Measurements from ENCODE around the gene TIMELESS. TPM values are rescaled to one million over a fixed set of nuclear protein-coding genes. Genes with fewer than 3 reads are reported as not detected.
A peak's percentile ranks its signal among the peaks of the same experiment; 100 is the strongest.

Gene TIMELESS
- total and polyA plus RNA-seq, 10 donors = 9.9 to 17.7 (median 12.7) TPM

DNA sequence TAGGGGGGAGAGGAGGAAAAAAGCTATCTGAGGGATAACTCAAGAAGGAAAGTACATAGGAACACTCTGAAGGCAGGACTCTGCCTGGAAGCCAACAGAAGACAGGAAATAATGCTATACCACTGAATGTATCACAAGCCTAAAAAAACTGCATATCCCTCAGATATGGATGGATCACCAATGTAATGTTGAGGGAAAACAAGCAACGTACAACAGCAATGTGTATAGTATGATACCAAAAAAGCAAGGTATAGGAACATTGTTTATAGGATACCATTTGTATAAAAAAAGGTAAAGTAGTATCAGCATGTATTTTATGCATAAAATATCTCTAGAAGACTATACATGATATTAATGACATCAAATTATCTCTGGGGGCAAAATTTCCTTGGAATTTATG is 35.3 kb upstream of the TIMELESS start:
- no peaks in the 10 kb centered on the region for H3K36me3 ChIP-seq
- no peak overlapping the region for H3K27ac ChIP-seq
- intact Hi-C loops (cut with DNase I; ENCODE audit: low total_unique reads) = no loop called here
- whole genome bisulfite sequencing, 5 donors = 83 to 92% (median 84%) methylated on average over 1 of the region's 1 CpG
- H3K9me3 ChIP-seq = peaks cover 0 to 3% (median 0%) of the 10 kb centered on the region in 8 donors
- TF ChIP-seq POLR2AphosphoS5 (IDR thresholded peaks at IDR 0.05) (no peak), POLR2A (IDR thresholded peaks at IDR 0.05) (no peak)
- TF ChIP-seq, protein P1, sequence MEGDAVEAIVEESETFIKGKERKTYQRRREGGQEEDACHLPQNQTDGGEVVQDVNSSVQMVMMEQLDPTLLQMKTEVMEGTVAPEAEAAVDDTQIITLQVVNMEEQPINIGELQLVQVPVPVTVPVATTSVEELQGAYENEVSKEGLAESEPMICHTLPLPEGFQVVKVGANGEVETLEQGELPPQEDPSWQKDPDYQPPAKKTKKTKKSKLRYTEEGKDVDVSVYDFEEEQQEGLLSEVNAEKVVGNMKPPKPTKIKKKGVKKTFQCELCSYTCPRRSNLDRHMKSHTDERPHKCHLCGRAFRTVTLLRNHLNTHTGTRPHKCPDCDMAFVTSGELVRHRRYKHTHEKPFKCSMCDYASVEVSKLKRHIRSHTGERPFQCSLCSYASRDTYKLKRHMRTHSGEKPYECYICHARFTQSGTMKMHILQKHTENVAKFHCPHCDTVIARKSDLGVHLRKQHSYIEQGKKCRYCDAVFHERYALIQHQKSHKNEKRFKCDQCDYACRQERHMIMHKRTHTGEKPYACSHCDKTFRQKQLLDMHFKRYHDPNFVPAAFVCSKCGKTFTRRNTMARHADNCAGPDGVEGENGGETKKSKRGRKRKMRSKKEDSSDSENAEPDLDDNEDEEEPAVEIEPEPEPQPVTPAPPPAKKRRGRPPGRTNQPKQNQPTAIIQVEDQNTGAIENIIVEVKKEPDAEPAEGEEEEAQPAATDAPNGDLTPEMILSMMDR (IDR thresholded peaks at IDR 0.05 in 8 of 11, conservative IDR thresholded peaks at IDR 0.05 in 3 of 11) = no peak
- peaks cover 4 to 28% (median 18%) of the 10 kb centered on the region in 6 donors for H3K4me1 ChIP-seq
- H3K4me3 ChIP-seq = no peak overlapping the region
- peaks cover 0 to 28% (median 0%) of the 10 kb centered on the region in 7 donors for H3K27me3 ChIP-seq (replicated peaks in 1 of 7)
- no peak for DNase-seq

DNA sequence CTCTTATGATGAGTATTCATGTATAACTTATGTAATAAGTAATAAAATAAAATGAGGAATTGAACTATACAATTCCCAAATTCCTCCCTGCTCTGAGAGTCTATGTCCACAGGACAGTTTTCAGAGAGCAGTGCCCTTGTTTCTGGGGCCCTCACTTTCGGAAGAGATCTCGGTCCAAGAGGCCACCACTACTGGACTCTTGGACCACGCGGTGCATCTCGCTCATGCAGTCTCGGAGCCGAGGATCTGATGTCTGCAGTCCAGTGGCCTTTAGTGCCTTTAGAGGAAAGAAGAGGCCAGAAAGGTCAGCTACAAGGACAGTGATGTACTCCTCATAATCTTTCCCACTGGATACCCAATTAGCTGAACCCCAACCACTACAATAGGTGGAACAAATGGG is 30.4 kb upstream of the TIMELESS start:
- Histone ChIP-seq H3K27me3 (replicated peaks in 1 of 7) (no peaks in the 10 kb centered on the region), H3K36me3 (peaks cover 0 to 3% (median 0%) of the 10 kb centered on the region in 6 donors), H3K4me3 (no peak overlapping the region), H3K4me1 (peaks cover 0 to 4% (median 0%) of the 10 kb centered on the region in 6 donors), H3K27ac (no peak overlapping the region), H3K9me3 (no peaks in the 10 kb centered on the region)
- WGBS, 5 donors = 92 to 98% (median 95%) methylated on average over 7 of the region's 7 CpGs
- DNase-seq = peak; percentile 28
- intact Hi-C loops (cut with DNase I; ENCODE audit: low total_unique reads) = no loop called here
- TF ChIP-seq, protein P1 (IDR thresholded peaks at IDR 0.05 in 8 of 11, conservative IDR thresholded peaks at IDR 0.05 in 3 of 11) = no peak
- TF ChIP-seq POLR2A (IDR thresholded peaks at IDR 0.05) (no peak), POLR2AphosphoS5 (IDR thresholded peaks at IDR 0.05) (no peak)

DNA sequence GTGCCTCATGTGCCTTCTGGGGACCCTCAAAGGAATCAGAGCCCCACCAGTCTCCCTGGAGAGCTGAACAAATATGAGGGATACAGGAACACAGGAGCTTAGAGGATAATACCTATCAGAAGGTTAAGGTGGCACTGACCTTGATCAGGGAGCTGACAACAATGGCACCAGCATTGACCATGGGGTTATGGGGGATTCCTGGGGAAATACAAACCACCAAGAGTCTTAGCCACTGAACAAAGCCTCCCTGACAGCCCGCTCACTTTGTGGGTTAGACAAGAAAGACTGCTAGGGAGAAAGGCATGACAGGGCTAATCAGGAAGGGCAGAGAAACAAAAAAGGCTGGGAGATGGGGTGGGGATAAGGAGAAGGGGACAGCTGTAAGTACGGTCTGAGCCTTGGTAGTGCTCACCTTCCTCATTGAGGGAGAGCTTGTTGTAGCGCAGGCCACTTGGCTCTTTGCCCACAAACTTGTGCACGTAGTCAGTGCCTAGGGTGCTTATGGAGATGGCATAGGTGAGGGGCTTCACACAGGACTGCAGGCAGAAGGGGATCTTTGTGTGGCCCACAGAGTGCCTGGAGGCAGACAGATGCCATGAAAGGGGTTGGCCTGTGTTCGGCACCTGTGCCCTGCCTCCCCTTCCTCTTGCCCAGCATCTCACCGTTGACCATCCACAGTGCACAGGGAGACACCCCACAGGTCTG is 28.4 kb upstream of the TIMELESS start:
- H3K9me3 ChIP-seq = no peaks in the 10 kb centered on the region
- intact Hi-C loops (cut with DNase I; ENCODE audit: low total_unique reads) = no loop called here
- H3K27ac ChIP-seq = no peak overlapping the region
- TF ChIP-seq POLR2AphosphoS5 (IDR thresholded peaks at IDR 0.05) = no peak
- TF ChIP-seq POLR2A (IDR thresholded peaks at IDR 0.05) = no peak
- TF ChIP-seq, protein P1 (IDR thresholded peaks at IDR 0.05 in 8 of 11, conservative IDR thresholded peaks at IDR 0.05 in 3 of 11) = no peak
- peak; percentile 35 for DNase-seq
- H3K27me3 ChIP-seq (replicated peaks in 1 of 7) = no peaks in the 10 kb centered on the region
- peaks cover 0 to 19% (median 0%) of the 10 kb centered on the region in 6 donors for H3K36me3 ChIP-seq
- H3K4me1 ChIP-seq = peaks cover 0 to 4% (median 0%) of the 10 kb centered on the region in 6 donors
- H3K4me3 ChIP-seq = no peak overlapping the region
- 83 to 93% (median 90%) methylated on average over 6 of the region's 6 CpGs for WGBS, 5 donors

DNA sequence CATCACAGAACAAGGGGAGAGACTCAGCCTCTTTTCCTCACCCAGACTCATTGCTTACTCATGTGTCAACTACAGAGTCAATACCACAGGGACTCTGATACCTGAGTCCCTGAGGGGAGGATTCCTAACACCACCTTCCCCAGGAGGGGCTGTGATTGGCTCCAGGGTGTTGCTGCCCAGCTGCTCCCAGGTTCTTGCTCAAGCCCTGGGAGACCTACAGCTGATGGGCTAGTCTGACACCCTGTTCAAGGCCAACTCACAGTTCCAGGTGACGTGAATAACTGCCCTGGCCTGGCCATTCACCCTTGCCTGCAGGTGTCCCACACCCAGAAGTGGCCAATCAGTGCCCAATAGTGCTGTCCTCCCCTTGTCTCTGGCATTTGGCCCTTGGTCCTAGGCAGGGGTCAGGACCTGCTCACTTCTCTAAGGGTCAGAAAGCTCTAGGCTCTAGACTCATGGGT is 27.8 kb upstream of the TIMELESS start:
- Histone ChIP-seq H3K27ac (no peak overlapping the region), H3K27me3 (replicated peaks in 1 of 7) (no peaks in the 10 kb centered on the region), H3K9me3 (no peaks in the 10 kb centered on the region), H3K4me1 (peaks cover 0 to 6% (median 0%) of the 10 kb centered on the region in 6 donors), H3K4me3 (no peak overlapping the region), H3K36me3 (peaks cover 0 to 25% (median 3%) of the 10 kb centered on the region in 6 donors)
- DNase-seq = no peak
- intact Hi-C loops (cut with DNase I; ENCODE audit: low total_unique reads) = no loop called here
- 88 to 100% (median 92%) methylated on average over 1 of the region's 1 CpG for WGBS, 5 donors
- TF ChIP-seq, protein P1 (IDR thresholded peaks at IDR 0.05 in 8 of 11, conservative IDR thresholded peaks at IDR 0.05 in 3 of 11) = no peak
- TF ChIP-seq POLR2A (IDR thresholded peaks at IDR 0.05) (no peak), POLR2AphosphoS5 (IDR thresholded peaks at IDR 0.05) (no peak)
